Stimulated activated CD4-positive, alpha-beta T cell treated with anti-CD3 and anti-CD28 coated beads, Interleukin-12 subunit alpha, Interleukin-12 subunit beta, amount 100 ng/mL, for 48 hours (primary cell): ENCODE results near the gene IBA57.
"Not testable (repeated sequence)": the region's sequence is repeated elsewhere in the genome, so short reads cannot be mapped to it uniquely, and the experiment has no call there.

ENCODE experiments used
- DNase-seq, 3 donors: peaks; one replicate each; pipeline ENCODE4 v3.0.0-alpha.2; 2020; ENCODE audit warnings: low read depth in 2 of 3, low spot score in 1 of 3

The IBA57 gene

DNA sequence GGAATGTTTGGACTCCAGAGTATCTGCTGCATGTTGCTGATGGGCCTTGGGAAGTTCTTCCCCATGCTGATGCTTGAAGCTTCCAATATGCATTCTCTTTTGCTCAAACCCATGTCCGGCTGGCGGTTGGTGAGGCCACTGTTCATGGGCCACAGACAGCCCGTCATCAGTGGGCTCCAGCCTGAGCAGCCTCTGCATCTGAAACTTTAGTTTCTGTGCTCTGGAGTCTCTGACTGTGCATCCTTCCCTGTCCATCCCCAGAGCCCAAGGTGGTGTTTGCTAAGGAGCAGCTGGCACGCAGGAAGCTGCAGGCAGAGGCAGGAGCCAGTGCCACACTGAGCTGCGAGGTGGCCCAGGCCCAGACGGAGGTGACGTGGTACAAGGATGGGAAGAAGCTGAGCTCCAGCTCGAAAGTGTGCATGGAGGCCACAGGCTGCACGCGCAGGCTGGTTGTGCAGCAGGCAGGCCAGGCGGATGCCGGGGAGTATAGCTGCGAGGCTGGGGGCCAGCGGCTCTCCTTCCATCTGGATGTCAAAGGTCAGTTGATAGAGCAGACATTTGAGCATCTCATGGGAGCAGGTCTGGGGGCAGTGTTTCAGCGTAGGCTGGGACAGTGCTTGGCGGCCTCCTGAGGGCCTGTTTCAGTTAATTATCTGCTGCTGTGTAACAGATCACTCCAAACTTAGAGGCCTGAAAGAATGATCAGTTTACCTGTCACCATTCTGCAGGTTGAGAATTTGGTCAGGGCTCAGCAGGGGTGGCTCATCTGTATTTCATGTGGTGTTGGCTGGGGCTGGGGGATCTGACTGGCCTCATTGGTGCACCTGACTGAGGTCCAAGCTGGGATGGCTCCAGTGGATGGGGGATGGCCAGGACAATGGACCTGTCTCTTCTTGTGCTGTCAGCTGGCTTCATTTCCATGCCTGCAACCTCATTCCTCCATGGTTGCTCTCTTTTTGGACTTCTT is 58.9 kb downstream of the IBA57 start:
- DNase-seq, result no peak

DNA sequence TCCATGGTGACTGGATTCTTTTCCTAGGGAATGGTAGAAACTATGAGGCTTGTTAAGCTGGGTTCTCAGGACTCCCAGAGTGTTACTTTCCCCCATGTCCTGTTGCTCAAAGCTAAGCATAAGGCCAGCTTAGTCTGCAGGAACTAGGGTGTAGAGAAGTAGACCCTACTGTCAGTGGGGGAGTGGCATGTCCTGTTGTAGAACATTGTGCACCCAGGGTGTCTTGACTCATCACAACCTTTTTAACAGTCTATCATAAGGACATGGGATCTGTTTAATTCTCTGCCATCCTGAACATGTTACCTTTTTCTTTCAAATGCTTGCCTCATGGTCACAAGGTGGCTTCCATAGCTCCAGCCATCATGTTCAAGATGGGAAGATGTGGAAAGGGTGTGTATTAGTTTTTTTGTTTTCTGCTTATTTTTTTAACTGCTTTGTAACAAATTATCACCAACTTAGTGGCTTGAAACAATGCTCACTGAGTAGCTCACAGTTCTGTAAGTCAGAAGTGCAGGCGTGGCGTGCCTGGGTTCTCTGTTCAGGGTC is 59.6 kb downstream of the IBA57 start:
- no peak for DNase-seq

DNA sequence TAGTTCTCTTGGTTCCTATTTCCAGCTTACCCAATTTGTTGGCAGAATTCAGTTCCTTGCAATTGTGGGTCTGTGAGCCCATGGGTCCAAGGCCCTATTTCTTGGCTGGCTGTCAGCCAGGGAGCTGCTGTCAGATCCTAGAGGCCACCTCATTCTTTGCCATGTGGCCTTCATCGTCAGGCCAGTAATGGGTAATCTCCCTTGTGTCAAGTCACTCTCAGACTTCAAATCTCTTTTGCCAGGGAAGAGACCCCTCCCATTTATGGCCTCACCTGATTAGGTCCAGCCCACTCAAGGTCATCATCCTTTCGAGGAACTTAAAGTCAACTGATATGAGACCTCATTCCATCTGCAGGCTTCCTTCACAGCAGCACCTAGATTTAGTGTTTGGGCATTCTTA is 60.1 kb downstream of the IBA57 start:
- DNase-seq, result no peak

- DNase-seq, result no peak
Observed at GRCh38 chr1:228226141-228226874, 60.7 kb downstream of the IBA57 start.

DNA sequence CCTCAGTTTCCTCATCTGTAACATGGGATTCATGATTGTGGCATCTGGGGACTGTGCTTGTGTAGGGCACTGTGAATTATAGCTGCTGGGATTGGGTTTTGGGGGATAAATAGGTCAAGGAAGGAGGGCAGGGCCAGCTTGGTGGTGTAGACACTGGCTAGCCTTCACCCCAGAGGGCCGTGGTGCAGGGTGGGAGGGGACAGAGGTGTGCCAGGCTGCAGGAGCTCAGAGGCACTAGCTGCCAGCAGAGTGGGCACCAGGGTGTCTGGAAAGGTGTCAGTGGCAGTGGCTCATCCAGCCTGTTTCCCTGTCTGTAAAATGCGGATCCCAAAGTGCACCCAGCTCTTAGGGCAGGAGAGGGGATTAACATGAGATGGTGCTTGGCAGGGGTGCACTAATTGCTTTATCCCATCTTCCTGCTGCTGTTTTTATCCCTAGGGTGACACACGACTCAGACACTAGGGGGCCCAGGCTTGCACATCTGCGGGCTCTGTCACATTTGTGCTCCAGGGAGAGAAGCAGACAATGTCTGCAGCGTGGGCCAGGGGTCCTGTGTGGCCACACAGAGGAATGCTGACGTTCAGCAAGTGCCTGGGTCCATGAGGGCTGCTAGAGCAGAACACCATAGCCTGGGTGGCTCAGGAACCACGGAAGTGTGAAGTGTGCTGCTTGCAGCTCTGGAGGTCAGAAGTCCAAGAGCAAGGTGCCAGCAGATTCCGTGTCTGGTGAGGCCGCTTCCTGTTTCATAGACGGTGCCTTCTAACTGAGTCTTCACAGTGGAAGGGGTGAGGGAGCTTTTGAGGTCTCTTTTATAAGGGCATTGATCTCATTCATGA is 61.6 kb downstream of the IBA57 start:
- no peak for DNase-seq

DNA sequence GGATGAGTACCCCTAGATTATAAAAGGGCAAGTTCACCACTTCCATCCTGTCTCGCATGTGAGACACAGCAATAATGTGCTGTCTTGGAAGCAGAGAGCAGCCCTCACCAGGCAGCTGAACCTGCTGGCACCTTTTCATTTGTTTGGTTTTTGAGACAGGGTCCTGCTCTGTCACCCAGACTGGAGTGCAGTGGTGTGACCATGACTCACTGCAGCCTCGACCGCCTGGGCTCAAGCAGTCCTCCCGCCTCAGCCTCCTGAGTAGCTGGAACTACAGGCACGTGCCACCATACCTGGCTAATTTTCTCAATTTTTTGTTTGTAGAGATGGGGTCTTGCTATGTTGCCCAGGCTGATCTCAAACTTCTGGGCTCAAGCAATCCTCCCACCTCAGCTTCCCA is 62.5 kb downstream of the IBA57 start:
- DNase-seq, result not testable (repeated sequence)

- no peak for DNase-seq
Observed at GRCh38 chr1:228228601-228229074, 63.0 kb downstream of the IBA57 start.

DNA sequence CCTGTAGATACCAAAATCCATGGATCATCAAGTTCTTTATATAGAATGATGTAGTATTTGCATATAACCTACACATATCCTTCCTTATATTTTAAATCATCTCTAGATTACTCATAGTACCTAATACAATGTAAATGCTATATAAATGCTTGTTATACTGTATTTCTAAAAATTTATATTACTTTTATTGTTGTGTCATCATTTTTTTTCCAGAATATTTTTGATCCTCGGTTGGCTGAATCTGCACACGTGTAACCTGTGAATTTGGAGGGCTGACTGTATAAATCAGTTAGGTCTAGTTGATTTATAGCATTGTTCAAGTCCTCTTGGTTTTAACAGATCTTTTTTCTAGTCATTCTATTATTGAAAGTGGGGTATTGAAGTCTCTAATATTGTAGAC is 65.6 kb downstream of the IBA57 start:
- DNase-seq, result no peak
